Activated naive CD4-positive, alpha-beta T cell treated with anti-CD3 and anti-CD28 coated beads, Interleukin-2, amount 10 ng/mL, durations not matched to agents 7 days and 5 days (primary cell): ENCODE measurements around the gene HDAC9.

ENCODE experiments used
- CTCF ChIA-PET: fragments of 350-600 bp; sonication (Branson Sonifier 250); formaldehyde crosslinking; loops from one replicate; lab custom pipeline; 2021; ENCODE audit warnings: antibody characterized with exemption; lab: Charles Lee
- DNase-seq: peaks from one replicate; pipeline ENCODE4 v3.0.0-alpha.2; 2020
- H3K27ac Mint-ChIP-seq: one replicate; pipeline ENCODE4 v1.8.0; 2021; ENCODE audit warnings: mild to moderate bottlenecking, moderate library complexity, mixed read lengths
- H3K27me3 Mint-ChIP-seq: one replicate; pipeline ENCODE4 v1.8.0; 2021; ENCODE audit warnings: mild to moderate bottlenecking, mixed read lengths
- H3K36me3 Mint-ChIP-seq: one replicate; pipeline ENCODE4 v1.8.0; 2021; ENCODE audit warnings: mixed read lengths
- H3K4me1 Mint-ChIP-seq: one replicate; pipeline ENCODE4 v1.8.0; 2021; ENCODE audit warnings: mixed read lengths
- H3K4me3 Mint-ChIP-seq: one replicate; pipeline ENCODE4 v1.8.0; 2021; ENCODE audit warnings: mild to moderate bottlenecking, moderate library complexity, mixed read lengths
- H3K9me3 Mint-ChIP-seq: one replicate; pipeline ENCODE4 v1.8.0; 2021; ENCODE audit warnings: mixed read lengths

HDAC9 gene

GRCh38 chr7:18548534-18548933 lies 53.0 kb downstream of the HDAC9 start:
- Mint-ChIP-seq H3K4me1 (no peaks in the 10 kb centered on the region), H3K36me3 (no peaks in the 10 kb centered on the region), H3K4me3 (no peak overlapping the region), H3K27ac (no peak overlapping the region), H3K9me3 (no peaks in the 10 kb centered on the region), H3K27me3 (no peaks in the 10 kb centered on the region)
- no peak for DNase-seq
- CTCF ChIA-PET, result no interaction called here

- no peak overlapping the region for H3K27ac Mint-ChIP-seq
- no peak overlapping the region for H3K4me3 Mint-ChIP-seq
- H3K4me1 Mint-ChIP-seq, result no peaks in the 10 kb centered on the region
- DNase-seq, result no peak
- CTCF ChIA-PET, result no interaction called here
- H3K36me3 Mint-ChIP-seq, result no peaks in the 10 kb centered on the region
- H3K27me3 Mint-ChIP-seq, result no peaks in the 10 kb centered on the region
- H3K9me3 Mint-ChIP-seq, result no peaks in the 10 kb centered on the region
Measured at GRCh38 chr7:18550574-18550973, 55.0 kb downstream of the HDAC9 start.

DNA sequence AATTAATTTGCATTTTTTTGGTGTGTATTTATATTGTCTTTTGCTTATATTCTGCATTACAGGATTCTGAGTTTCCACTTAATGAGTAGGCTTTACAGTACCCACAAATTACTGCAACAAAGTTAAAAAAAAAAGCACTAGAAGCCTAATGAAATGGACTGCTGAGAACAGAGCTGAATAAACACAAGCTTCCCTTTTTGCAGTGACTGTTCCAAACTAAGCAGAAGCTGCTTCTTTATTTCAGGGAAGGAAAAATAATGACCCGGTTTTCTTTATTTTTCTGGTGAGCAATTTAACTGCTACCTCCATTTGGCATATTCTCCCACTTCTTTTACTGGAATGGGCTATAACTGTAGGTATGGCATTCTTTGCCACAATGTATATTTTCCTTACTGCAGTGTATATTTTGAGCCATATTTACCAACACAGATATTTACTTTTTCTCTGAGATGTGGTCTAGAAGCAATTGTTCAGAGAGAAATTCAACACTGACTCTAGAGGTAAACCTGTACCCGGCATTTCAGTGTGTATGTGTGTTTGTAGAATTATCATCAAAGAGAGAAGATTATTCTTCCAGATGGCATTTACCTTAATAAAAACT lies 56.9 kb downstream of the HDAC9 start:
- Mint-ChIP-seq H3K36me3 (no peaks in the 10 kb centered on the region), H3K4me1 (no peaks in the 10 kb centered on the region), H3K27me3 (no peaks in the 10 kb centered on the region), H3K27ac (no peak overlapping the region), H3K4me3 (no peak overlapping the region), H3K9me3 (no peaks in the 10 kb centered on the region)
- DNase-seq, result no peak
- CTCF ChIA-PET, result no interaction called here

DNA sequence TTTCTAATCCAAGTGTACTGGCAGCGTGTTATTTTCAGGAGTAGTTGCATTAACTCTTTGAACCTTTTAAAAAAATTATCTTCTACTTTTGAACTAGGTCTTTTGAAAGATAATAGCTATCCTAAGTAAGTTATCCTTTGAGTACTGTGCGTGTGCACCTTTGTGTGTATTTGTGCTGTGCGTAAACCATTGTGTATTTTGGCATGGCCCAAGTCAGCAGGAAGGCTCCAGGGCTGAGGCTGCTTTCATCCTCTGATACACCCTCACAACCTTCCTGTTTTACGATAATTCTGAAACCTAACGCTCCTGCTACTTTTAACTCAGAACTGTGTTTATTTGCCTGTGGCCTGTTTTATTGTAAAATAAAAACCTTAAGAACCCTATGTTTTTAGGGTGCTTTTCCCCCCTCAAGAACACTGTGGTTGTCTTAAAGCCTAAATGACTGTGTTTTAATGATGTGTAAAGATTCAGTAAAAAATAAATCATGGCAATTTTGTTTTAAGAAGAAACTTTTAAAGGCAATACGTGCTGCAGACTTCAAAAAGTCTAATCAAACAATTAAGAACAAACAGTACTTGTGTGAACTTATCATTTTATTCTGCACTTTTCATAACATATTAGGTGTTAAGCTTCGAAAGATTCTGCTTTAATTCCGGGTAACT lies 57.5 kb downstream of the HDAC9 start:
- Mint-ChIP-seq H3K27ac (no peak overlapping the region), H3K27me3 (no peaks in the 10 kb centered on the region), H3K4me3 (no peak overlapping the region), H3K4me1 (no peaks in the 10 kb centered on the region), H3K9me3 (no peaks in the 10 kb centered on the region), H3K36me3 (no peaks in the 10 kb centered on the region)
- no peak for DNase-seq
- CTCF ChIA-PET, result no interaction called here

GRCh38 chr7:18553605-18554003 lies 58.1 kb downstream of the HDAC9 start:
- Mint-ChIP-seq H3K9me3 (no peaks in the 10 kb centered on the region), H3K27me3 (no peaks in the 10 kb centered on the region), H3K27ac (no peak overlapping the region), H3K4me1 (no peaks in the 10 kb centered on the region), H3K4me3 (no peak overlapping the region), H3K36me3 (no peaks in the 10 kb centered on the region)
- no peak for DNase-seq
- CTCF ChIA-PET, result no interaction called here

DNA sequence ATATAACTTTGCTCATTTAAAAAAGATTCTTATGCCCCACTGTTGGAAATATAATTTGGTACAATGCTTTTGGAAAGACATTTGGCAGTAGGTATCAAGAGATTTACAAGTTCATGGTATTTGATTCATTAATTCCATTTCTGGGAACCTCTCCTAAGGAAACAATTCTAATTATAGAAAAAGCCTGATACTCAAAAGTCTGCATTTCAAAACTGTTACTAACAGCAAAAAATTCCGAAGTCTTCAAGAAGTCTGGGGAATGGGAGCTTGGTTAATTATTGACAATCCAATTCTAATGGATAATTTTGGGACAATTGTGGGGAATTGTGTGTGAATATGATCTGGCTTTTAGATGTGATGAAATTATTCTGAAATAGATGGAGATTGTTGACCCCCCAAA lies 59.6 kb downstream of the HDAC9 start:
- no peak overlapping the region for H3K4me3 Mint-ChIP-seq
- H3K4me1 Mint-ChIP-seq, result no peaks in the 10 kb centered on the region
- no peaks in the 10 kb centered on the region for H3K36me3 Mint-ChIP-seq
- H3K9me3 Mint-ChIP-seq, result no peaks in the 10 kb centered on the region
- H3K27me3 Mint-ChIP-seq, result no peaks in the 10 kb centered on the region
- no peak overlapping the region for H3K27ac Mint-ChIP-seq
- CTCF ChIA-PET, result no interaction called here
- DNase-seq, result no peak

- Mint-ChIP-seq H3K4me1 (no peaks in the 10 kb centered on the region), H3K4me3 (no peak overlapping the region), H3K27ac (no peak overlapping the region), H3K9me3 (no peaks in the 10 kb centered on the region), H3K36me3 (no peaks in the 10 kb centered on the region), H3K27me3 (no peaks in the 10 kb centered on the region)
- CTCF ChIA-PET, result no interaction called here
- DNase-seq, result no peak
Measured at GRCh38 chr7:18555968-18556367, 60.4 kb downstream of the HDAC9 start.

DNA sequence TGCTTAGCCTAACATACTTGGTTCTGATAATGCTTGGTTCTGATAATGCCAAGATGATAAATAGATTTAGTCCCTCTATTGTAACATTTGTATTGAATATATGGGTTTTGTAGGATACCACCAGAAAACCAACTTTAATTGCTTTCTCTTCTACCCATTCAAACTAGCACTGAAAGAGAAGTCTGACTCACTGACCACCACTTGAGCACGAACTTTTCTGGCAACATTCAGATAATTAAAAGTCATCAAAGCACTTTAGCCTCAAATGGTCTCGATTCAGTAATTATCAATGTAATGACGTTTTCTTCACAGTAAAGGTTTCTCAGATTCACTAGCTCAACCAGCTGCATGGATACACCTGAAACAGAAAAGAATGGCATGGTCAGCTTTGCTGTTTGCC lies 63.0 kb downstream of the HDAC9 start:
- Mint-ChIP-seq H3K27ac (no peak overlapping the region), H3K27me3 (no peaks in the 10 kb centered on the region), H3K4me1 (no peaks in the 10 kb centered on the region), H3K36me3 (no peaks in the 10 kb centered on the region), H3K9me3 (no peaks in the 10 kb centered on the region), H3K4me3 (no peak overlapping the region)
- no peak for DNase-seq
- CTCF ChIA-PET, result interaction anchor here (0.6 to 1.0 kb wide), 2 partner anchors 13 to 204 kb away, joined by 3 read pairs; no protein-coding TSS in a partner anchor

DNA sequence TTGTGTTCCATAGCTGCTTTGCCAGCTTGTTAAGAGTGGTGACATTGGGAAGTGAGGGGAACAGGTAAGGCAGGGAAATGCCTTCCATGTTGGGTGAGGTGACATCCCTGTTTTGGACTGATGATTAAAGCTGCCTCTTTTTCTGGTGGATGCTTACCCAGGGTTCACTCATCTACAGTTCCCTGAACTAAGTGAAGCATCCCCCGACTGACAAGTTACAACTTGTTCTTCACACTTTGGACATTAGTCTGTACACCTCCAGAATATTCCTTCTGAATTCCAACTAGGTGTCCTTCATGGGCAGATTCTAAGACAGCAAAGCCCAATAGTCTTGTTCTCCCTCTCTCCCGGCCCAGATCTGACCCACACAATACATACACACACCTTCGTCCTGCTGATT lies 63.4 kb downstream of the HDAC9 start:
- Mint-ChIP-seq H3K36me3 (no peaks in the 10 kb centered on the region), H3K4me3 (no peak overlapping the region), H3K27ac (no peak overlapping the region), H3K27me3 (no peaks in the 10 kb centered on the region), H3K9me3 (no peaks in the 10 kb centered on the region), H3K4me1 (no peaks in the 10 kb centered on the region)
- no peak for DNase-seq
- CTCF ChIA-PET, result interaction anchor here (0.6 to 1.0 kb wide), 2 partner anchors 13 to 204 kb away, joined by 3 read pairs; no protein-coding TSS in a partner anchor

GRCh38 chr7:18559756-18560155 lies 64.2 kb downstream of the HDAC9 start:
- no peaks in the 10 kb centered on the region for H3K9me3 Mint-ChIP-seq
- no peak for DNase-seq
- CTCF ChIA-PET, result no interaction called here

DNA sequence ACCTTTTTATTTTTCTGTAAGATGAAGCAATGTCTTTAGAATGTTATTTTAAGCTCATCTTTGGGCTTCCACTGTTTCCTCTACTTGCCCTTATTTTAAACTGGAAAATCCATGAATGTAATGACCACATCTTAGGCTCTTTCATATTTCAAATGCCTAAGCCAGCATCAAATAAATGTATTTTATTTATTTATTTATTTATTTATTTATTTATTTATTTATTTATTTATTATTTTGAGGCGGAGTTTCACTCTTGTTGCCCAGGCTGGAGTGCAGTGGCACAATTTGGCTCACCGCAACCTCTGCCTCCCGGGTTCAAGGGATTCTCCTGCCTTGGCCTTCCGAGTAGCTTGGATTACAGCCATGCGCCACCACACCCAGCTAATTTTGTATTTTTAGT lies 69.2 kb downstream of the HDAC9 start:
- Mint-ChIP-seq H3K9me3 (no peaks in the 10 kb centered on the region), H3K4me3 (no peak overlapping the region)
- CTCF ChIA-PET, result no interaction called here

More at GRCh38 chr7:18559756-18560155, 64.2 kb downstream of the HDAC9 start:
- Mint-ChIP-seq H3K36me3 (no peaks in the 10 kb centered on the region), H3K4me1 (no peaks in the 10 kb centered on the region), H3K27me3 (no peaks in the 10 kb centered on the region), H3K4me3 (no peak overlapping the region), H3K27ac (no peak overlapping the region)

GRCh38 chr7:18565337-18565736 lies 69.8 kb downstream of the HDAC9 start:
- H3K27ac Mint-ChIP-seq, result no peak overlapping the region
- DNase-seq, result no peak
- CTCF ChIA-PET, result no interaction called here

More for the DNA sequence above, 69.2 kb downstream of the HDAC9 start:
- DNase-seq, result no peak
- Mint-ChIP-seq H3K4me1 (no peaks in the 10 kb centered on the region), H3K27ac (no peak overlapping the region), H3K36me3 (no peaks in the 10 kb centered on the region), H3K27me3 (no peaks in the 10 kb centered on the region)

GRCh38 chr7:18566205-18566604 lies 70.7 kb downstream of the HDAC9 start:
- no peak for DNase-seq
- Mint-ChIP-seq H3K36me3 (no peaks in the 10 kb centered on the region), H3K4me1 (no peaks in the 10 kb centered on the region), H3K4me3 (no peak overlapping the region), H3K27ac (no peak overlapping the region), H3K9me3 (no peaks in the 10 kb centered on the region), H3K27me3 (no peaks in the 10 kb centered on the region)
- CTCF ChIA-PET, result no interaction called here

More at GRCh38 chr7:18565337-18565736, 69.8 kb downstream of the HDAC9 start:
- Mint-ChIP-seq H3K9me3 (no peaks in the 10 kb centered on the region), H3K4me1 (no peaks in the 10 kb centered on the region), H3K27me3 (no peaks in the 10 kb centered on the region), H3K4me3 (no peak overlapping the region), H3K36me3 (no peaks in the 10 kb centered on the region)

GRCh38 chr7:18566829-18567228 lies 71.3 kb downstream of the HDAC9 start:
- CTCF ChIA-PET, result no interaction called here
- DNase-seq, result no peak
- Mint-ChIP-seq H3K27me3 (no peaks in the 10 kb centered on the region), H3K9me3 (no peaks in the 10 kb centered on the region), H3K27ac (no peak overlapping the region), H3K4me1 (no peaks in the 10 kb centered on the region), H3K36me3 (no peaks in the 10 kb centered on the region), H3K4me3 (no peak overlapping the region)

GRCh38 chr7:18570441-18570840 lies 74.9 kb downstream of the HDAC9 start:
- H3K9me3 Mint-ChIP-seq, result no peaks in the 10 kb centered on the region
- no peaks in the 10 kb centered on the region for H3K4me1 Mint-ChIP-seq
- CTCF ChIA-PET, result interaction anchor here (0.7 to 2.0 kb wide), 2 partner anchors 218 to 634 kb away, joined by 3 to 6 read pairs; no protein-coding TSS in a partner anchor
- H3K27ac Mint-ChIP-seq, result no peak overlapping the region
- no peak for DNase-seq
- no peak overlapping the region for H3K4me3 Mint-ChIP-seq
- H3K36me3 Mint-ChIP-seq, result no peaks in the 10 kb centered on the region
- no peaks in the 10 kb centered on the region for H3K27me3 Mint-ChIP-seq
